SK-N-SH treated with all-trans-retinoic acid at 6 μM for 48 hours (cell line): ENCODE data around the gene ACE.

Source experiments
- ATAC-seq: fragments of 200-7000 bp; cut with Tn5 transposase; 3 replicates; pipeline ENCODE4 v1.9.1; 2020; ENCODE audit warnings: mild to moderate bottlenecking, moderate library complexity
- ARNTL ChIP-seq: fragments of 450-650 bp; formaldehyde crosslinking; IDR thresholded peaks from 2 replicates; pipeline ENCODE4 v1.5.0; 2020; ENCODE audit warnings: low read depth, mild to moderate bottlenecking, moderate library complexity, borderline replicate concordance
- BACH2 ChIP-seq: fragments of 250-450 bp; sonication (Bioruptor Pico); IDR thresholded peaks from 2 replicates; pipeline ENCODE4 v1.9.0; 2021; ENCODE audit warnings: mild to moderate bottlenecking, borderline replicate concordance
- CSDC2 ChIP-seq: fragments of 250-450 bp; sonication (Bioruptor Pico); IDR thresholded peaks from 2 replicates; pipeline ENCODE4 v1.5.0; 2020; ENCODE audit warnings: mild to moderate bottlenecking, moderate library complexity
- ESRRG ChIP-seq: fragments of 250-450 bp; sonication (Bioruptor Pico); IDR thresholded peaks from 2 replicates; pipeline ENCODE4 v1.6.1; 2021; ENCODE audit warnings: mild to moderate bottlenecking
- ISL1 ChIP-seq: fragments of 250-450 bp; sonication (Bioruptor Pico); IDR thresholded peaks from 2 replicates; pipeline ENCODE4 v2.1.2; 2022; ENCODE audit warnings: mild to moderate bottlenecking, moderate library complexity
- OSR1 ChIP-seq: fragments of 250-450 bp; sonication (Bioruptor Pico); IDR thresholded peaks from 2 replicates; pipeline ENCODE4 v1.8.0; 2022; ENCODE audit warnings: moderate library complexity, mild to moderate bottlenecking, inconsistent platforms
- PPARA ChIP-seq: fragments of 250-450 bp; sonication (Bioruptor Pico); IDR thresholded peaks from 2 replicates; pipeline ENCODE4 v1.5.0; 2020; ENCODE audit warnings: mild to moderate bottlenecking, borderline replicate concordance
- SNAI2 ChIP-seq: fragments of 250-450 bp; sonication (Bioruptor Pico); IDR thresholded peaks from 2 replicates; pipeline ENCODE4 v1.5.0; 2020; ENCODE audit warnings: mild to moderate bottlenecking, moderate library complexity
- TCF4 ChIP-seq: fragments of 250-450 bp; sonication (Bioruptor Pico); IDR thresholded peaks from 2 replicates; pipeline ENCODE4 v1.8.0; 2021; ENCODE audit warnings: mild to moderate bottlenecking, moderate library complexity, borderline replicate concordance
- ZFP30 ChIP-seq: fragments of 450-650 bp; formaldehyde crosslinking; IDR thresholded peaks from 2 replicates; pipeline ENCODE4 v1.5.0; 2022; ENCODE audit warnings: mild to moderate bottlenecking, moderate library complexity
- ZNF565 ChIP-seq: fragments of 450-650 bp; formaldehyde crosslinking; conservative IDR thresholded peaks from 2 replicates; pipeline ENCODE4 v1.5.0; 2020; ENCODE audit warnings: low read depth, mild to moderate bottlenecking, moderate library complexity
- ZNF70 ChIP-seq: fragments of 450-650 bp; formaldehyde crosslinking; IDR thresholded peaks from 2 replicates; pipeline ENCODE4 v1.5.0; 2020; ENCODE audit warnings: mild to moderate bottlenecking, moderate library complexity
- ZNF8 ChIP-seq: fragments of 450-650 bp; formaldehyde crosslinking; IDR thresholded peaks from 2 replicates; pipeline ENCODE4 v1.5.0; 2020; ENCODE audit warnings: mild to moderate bottlenecking, moderate library complexity
- TF ChIP-seq, protein P1 (sequence below): fragments of 250-450 bp; sonication (Bioruptor Pico); IDR thresholded peaks from 2 replicates; pipeline ENCODE4 v1.5.0; 2020; ENCODE audit warnings: mild to moderate bottlenecking, moderate library complexity
- TF ChIP-seq, protein P2 (sequence below): fragments of 250-450 bp; sonication (Bioruptor Pico); IDR thresholded peaks from 2 replicates; pipeline ENCODE4 v1.5.1; 2020; ENCODE audit warnings: low read depth, mild to moderate bottlenecking, moderate library complexity
- TF ChIP-seq, protein P3 (sequence below): fragments of 250-450 bp; sonication (Bioruptor Pico); IDR thresholded peaks from 2 replicates; pipeline ENCODE4 v1.8.0; 2020; ENCODE audit warnings: mild to moderate bottlenecking, moderate library complexity, borderline replicate concordance
- TF ChIP-seq, protein P4 (sequence below): fragments of 250-450 bp; sonication (Bioruptor Pico); IDR thresholded peaks from 2 replicates; pipeline ENCODE4 v1.8.0; 2021; ENCODE audit warnings: low read depth, mild to moderate bottlenecking, moderate library complexity, borderline replicate concordance
- TF ChIP-seq, protein P5 (sequence below): fragments of 250-450 bp; sonication (Bioruptor Pico); IDR thresholded peaks from 2 replicates; pipeline ENCODE4 v1.5.1; 2021; ENCODE audit warnings: mild to moderate bottlenecking, moderate library complexity

The ACE gene

DNA sequence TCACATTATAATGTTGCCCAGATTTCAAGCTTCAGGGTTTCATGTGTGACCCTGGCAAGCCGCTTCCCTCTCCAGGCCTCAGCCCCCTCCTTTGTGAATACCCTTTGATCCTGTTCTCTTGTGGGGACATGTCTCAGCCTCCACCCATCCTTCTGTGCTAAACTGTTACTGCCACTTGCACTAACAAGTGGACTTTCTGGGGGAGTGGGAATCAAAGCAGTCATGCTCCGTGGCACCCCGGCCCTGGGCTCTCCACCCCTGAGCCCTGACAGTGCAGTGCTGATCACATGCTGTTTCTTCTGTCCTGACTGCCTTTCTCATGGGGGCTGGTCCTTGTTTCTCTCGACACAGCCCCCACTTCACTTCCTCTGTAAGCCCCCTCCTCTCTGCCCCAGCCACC is 63.7 kb downstream of the ACE start:
- ATAC-seq = no peak
- TF ChIP-seq, protein P1, sequence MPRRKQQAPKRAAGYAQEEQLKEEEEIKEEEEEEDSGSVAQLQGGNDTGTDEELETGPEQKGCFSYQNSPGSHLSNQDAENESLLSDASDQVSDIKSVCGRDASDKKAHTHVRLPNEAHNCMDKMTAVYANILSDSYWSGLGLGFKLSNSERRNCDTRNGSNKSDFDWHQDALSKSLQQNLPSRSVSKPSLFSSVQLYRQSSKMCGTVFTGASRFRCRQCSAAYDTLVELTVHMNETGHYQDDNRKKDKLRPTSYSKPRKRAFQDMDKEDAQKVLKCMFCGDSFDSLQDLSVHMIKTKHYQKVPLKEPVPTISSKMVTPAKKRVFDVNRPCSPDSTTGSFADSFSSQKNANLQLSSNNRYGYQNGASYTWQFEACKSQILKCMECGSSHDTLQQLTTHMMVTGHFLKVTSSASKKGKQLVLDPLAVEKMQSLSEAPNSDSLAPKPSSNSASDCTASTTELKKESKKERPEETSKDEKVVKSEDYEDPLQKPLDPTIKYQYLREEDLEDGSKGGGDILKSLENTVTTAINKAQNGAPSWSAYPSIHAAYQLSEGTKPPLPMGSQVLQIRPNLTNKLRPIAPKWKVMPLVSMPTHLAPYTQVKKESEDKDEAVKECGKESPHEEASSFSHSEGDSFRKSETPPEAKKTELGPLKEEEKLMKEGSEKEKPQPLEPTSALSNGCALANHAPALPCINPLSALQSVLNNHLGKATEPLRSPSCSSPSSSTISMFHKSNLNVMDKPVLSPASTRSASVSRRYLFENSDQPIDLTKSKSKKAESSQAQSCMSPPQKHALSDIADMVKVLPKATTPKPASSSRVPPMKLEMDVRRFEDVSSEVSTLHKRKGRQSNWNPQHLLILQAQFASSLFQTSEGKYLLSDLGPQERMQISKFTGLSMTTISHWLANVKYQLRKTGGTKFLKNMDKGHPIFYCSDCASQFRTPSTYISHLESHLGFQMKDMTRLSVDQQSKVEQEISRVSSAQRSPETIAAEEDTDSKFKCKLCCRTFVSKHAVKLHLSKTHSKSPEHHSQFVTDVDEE (CRISPR knock-in tag) = no peak
- TF ChIP-seq, protein P2, sequence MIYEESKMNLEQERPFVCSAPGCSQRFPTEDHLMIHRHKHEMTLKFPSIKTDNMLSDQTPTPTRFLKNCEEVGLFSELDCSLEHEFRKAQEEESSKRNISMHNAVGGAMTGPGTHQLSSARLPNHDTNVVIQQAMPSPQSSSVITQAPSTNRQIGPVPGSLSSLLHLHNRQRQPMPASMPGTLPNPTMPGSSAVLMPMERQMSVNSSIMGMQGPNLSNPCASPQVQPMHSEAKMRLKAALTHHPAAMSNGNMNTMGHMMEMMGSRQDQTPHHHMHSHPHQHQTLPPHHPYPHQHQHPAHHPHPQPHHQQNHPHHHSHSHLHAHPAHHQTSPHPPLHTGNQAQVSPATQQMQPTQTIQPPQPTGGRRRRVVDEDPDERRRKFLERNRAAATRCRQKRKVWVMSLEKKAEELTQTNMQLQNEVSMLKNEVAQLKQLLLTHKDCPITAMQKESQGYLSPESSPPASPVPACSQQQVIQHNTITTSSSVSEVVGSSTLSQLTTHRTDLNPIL (CRISPR knock-in tag) = no peak
- no peak for TF ChIP-seq ISL1 (CRISPR knock-in tag)
- TF ChIP-seq ZFP30 (CRISPR knock-in tag) = no peak
- TF ChIP-seq, protein P3, sequence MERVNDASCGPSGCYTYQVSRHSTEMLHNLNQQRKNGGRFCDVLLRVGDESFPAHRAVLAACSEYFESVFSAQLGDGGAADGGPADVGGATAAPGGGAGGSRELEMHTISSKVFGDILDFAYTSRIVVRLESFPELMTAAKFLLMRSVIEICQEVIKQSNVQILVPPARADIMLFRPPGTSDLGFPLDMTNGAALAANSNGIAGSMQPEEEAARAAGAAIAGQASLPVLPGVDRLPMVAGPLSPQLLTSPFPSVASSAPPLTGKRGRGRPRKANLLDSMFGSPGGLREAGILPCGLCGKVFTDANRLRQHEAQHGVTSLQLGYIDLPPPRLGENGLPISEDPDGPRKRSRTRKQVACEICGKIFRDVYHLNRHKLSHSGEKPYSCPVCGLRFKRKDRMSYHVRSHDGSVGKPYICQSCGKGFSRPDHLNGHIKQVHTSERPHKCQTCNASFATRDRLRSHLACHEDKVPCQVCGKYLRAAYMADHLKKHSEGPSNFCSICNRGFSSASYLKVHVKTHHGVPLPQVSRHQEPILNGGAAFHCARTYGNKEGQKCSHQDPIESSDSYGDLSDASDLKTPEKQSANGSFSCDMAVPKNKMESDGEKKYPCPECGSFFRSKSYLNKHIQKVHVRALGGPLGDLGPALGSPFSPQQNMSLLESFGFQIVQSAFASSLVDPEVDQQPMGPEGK (CRISPR knock-in tag) = no peak

DNA sequence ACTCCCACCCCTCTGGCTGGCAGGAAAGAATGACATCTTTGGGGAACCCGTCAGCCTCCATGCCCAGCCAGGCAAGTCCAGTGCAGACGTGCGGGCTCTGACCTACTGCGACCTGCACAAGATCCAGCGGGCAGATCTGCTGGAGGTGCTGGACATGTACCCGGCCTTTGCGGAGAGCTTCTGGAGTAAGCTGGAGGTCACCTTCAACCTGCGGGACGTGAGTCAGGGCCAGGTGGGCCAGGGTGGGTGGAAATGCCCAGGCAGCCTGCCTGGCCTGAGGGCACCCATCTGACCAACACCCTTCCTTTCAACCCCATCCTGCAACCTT is 65.3 kb downstream of the ACE start:
- TF ChIP-seq ESRRG (CRISPR knock-in tag) = no peak
- no peak for TF ChIP-seq ARNTL (CRISPR knock-in tag)
- no peak for TF ChIP-seq ZNF70 (CRISPR knock-in tag)
- TF ChIP-seq, protein P1 (CRISPR knock-in tag) = no peak
- TF ChIP-seq ZFP30 (CRISPR knock-in tag) = no peak
- TF ChIP-seq TCF4 (CRISPR knock-in tag) = no peak
- TF ChIP-seq, protein P4, sequence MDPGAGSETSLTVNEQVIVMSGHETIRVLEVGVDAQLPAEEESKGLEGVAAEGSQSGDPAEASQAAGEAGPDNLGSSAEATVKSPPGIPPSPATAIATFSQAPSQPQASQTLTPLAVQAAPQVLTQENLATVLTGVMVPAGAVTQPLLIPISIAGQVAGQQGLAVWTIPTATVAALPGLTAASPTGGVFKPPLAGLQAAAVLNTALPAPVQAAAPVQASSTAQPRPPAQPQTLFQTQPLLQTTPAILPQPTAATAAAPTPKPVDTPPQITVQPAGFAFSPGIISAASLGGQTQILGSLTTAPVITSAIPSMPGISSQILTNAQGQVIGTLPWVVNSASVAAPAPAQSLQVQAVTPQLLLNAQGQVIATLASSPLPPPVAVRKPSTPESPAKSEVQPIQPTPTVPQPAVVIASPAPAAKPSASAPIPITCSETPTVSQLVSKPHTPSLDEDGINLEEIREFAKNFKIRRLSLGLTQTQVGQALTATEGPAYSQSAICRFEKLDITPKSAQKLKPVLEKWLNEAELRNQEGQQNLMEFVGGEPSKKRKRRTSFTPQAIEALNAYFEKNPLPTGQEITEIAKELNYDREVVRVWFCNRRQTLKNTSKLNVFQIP = no peak
- TF ChIP-seq CSDC2 (CRISPR knock-in tag) = no peak
- TF ChIP-seq ZNF8 (CRISPR knock-in tag) = no peak
- no peak for TF ChIP-seq PPARA (CRISPR knock-in tag)
- no peak for ATAC-seq

DNA sequence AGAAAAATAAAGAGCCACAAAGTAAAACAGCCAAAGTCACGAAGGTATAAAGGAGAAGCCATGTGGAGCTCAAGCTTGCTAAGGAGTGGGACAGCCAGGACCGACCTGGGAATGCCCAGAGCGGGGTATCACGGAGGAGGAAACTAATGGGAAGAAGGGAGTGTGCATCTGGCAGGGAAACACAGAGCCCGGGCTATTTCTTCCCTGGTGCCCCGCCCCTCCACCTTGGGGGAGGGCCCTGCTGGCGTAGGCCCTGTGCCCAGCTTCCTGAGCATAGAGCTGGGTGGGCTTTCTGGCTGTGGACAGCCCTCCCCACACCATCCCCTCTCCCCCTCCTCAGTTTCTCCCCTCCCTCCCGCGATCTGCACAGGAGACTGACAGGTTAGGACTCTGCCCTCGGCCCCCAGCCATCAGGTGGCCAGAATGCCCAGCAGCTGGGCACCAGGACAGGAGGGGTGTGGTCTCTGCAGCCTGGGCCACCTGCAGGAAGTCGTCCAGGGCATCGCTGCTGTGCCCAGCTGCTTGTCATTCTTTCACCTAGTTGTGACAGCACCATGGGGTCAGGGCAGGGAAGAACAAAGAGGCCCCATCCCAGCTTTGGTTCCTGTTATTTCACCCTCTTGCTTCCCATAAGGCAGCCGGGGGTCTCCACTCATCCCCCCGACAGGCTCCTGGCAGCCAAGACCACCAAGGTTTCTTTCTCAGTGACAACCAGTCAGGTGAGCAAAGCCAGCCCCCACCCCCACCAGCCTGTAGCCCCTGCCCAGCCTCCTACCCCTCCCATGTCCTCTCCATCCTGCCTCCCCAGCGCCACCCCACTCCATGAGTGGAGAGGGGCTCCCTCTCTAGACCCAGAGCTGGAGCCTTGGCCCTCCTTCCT is 66.3 kb downstream of the ACE start:
- no peak for ATAC-seq
- TF ChIP-seq, protein P1 (CRISPR knock-in tag) = no peak
- TF ChIP-seq ISL1 (CRISPR knock-in tag) (no peak), SNAI2 (CRISPR knock-in tag) (no peak), TCF4 (CRISPR knock-in tag) (no peak), BACH2 (CRISPR knock-in tag) (no peak), CSDC2 (CRISPR knock-in tag) (no peak), PPARA (CRISPR knock-in tag) (no peak), ZFP30 (CRISPR knock-in tag) (no peak), OSR1 (no peak), ZNF565 (CRISPR knock-in tag) (no peak)
- TF ChIP-seq, protein P4 = no peak
- TF ChIP-seq, protein P5, sequence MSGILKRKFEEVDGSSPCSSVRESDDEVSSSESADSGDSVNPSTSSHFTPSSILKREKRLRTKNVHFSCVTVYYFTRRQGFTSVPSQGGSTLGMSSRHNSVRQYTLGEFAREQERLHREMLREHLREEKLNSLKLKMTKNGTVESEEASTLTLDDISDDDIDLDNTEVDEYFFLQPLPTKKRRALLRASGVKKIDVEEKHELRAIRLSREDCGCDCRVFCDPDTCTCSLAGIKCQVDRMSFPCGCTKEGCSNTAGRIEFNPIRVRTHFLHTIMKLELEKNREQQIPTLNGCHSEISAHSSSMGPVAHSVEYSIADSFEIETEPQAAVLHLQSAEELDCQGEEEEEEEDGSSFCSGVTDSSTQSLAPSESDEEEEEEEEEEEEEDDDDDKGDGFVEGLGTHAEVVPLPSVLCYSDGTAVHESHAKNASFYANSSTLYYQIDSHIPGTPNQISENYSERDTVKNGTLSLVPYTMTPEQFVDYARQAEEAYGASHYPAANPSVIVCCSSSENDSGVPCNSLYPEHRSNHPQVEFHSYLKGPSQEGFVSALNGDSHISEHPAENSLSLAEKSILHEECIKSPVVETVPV (CRISPR knock-in tag) = no peak
